Hippocampal formation (tissue), 2 donors: ENCODE measurements around the gene RAB38.

Experiments used
- DNase-seq, 2 donors: peaks; one replicate each; lab custom pipeline; 2025; lab: John Stamatoyannopoulos, UW

The RAB38 gene

DNA sequence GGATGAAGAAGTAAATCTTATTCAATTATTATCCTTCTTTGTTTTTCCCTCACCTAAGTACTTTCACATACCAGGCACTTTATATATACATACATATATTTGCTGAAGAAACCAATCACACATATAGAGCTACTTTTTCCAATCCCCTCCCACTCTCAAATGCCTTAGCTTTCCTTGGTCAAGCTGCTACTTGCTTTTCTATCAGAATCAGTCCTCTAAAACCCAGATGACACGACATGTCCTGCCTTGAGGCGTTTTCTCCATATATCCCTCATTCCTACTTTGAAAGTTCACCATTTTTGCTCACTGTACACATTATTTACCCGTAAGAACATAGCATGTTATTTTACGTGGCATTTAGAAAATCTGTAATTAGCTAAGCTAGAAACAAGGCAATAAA, 5.4 kb downstream of the RAB38 start:
- no peak for DNase-seq

DNA sequence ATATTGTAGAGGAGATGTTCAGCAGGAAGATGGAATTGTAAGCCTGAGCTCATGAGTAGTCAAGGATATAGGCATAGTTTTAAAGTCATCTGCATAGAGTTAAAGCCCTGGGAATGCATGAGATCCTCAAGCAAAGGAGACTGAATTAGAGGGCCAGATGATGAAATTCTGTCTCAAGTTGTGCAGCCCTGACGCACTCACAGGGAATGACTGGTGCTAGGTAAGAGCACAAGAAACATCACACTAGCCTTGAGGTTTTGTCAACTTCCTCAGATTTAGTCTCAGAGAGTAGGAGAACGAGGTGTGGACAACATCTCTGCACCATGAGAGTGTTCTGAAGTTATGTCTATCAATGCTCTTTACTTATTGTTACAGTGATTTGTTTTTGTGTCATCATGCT, 5.8 kb downstream of the RAB38 start:
- DNase-seq: no peak

DNA sequence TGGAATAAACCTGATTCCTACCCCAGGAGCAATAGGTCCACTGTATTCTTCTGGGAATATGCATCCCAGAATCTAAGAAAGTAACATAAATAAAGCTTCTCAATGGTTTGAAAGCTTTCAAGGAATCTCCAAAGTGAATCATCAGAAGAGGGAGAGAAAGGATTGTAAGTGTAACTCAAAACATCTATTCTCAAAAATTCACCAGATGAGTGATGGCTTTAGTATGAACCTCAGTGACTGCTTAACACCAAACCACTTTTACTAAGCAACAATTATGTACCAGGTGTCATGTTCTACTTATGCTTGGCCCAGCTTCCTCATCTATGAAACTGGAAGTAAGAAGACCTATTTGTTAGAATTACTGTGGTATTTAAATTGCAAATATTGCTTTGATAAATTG, 7.4 kb downstream of the RAB38 start:
- DNase-seq: no peak

DNA sequence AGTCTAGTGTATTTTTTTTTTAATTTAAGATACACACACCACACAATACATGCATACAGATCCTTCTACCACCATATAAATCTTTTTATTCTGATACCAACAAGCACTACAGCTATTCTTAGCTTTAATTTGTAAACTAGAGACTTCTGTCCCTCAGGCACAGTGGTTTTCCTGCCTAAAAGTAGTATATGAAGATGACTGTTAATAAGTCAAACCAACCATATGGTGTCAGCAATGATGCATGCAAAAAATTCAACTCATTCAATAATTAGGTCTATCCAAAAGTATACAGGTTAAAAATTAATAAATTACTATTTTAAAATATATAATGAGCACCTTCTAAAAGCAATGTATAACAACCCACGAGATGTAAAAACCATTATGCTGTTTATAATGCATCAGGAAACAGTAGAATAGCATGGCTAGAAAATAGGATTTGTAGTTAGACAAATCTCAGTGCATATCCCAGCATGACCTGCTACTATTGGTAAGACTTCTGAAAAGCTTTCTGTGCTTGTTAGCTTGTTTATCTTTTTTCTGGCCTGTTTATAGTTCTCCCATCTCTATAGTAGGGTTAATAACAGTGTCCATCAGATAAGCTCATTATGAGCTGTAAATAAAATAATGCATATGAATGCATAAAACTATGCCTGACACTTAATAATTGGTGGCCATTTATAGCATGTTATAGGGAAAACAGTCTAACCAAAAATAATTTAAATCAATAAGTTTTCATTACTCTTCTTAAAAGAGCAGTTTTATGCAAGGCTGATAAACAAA, 10.2 kb downstream of the RAB38 start:
- no peak for DNase-seq

DNA sequence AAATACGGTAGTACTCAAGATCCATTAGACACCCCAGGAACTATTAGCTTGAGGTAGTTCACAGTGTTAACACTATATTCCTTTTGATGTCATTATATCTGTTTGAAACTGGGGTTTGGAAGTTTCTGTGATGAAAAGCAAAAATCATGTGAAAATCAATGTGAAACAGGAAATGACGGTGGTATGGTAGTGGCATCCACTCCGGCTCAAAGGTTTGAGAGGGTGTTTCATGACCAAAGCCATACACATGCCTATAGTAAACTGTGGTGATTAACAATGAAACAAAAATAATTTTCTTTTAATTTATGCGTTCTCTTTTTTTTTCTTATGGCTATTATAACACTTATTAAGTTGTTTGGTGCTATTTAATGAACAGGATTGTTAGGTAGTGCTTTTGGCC, 10.9 kb downstream of the RAB38 start:
- DNase-seq: no peak

DNA sequence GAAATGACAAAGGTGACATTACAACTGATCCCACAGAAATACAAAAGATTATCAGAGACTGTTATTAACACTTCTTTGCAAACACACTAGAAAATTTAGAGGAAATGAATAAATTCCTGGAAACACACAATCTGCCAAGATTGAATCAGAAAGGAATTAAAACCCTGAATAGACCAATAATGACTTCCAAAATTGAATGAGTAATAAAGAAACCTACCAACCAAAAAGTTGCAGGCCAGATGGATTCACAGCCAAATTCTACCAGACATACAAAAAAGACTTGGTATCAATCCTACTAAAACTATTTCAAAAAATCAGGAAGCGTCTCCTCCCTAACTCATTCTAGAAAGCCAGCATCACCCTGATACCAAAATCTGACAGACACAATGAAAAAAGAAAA, 17.2 kb downstream of the RAB38 start:
- no peak for DNase-seq

GRCh38 chr11:88157370-88157769, 17.9 kb downstream of the RAB38 start:
- DNase-seq: no peak

DNA sequence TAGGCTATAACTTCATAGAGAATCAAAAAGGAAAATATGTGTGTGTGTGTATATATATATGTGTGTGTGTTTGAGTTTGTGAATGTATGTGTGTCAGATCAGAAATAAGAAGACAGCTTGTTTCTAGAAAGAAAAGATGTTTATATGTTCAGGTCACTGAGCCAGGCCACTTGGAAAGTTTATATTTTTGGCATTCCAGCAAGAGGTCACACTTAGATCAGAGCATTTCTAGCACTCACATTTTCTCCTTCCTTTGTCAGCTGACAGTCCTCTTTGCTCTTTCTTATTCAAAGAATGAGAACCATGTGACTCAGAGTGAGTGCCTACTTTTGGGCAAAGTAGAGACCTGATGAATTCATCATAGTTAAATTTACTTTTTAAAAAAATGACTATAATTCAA, 22.9 kb downstream of the RAB38 start:
- DNase-seq: no peak

- no peak for DNase-seq
Measured at GRCh38 chr11:88151709-88152265, 23.5 kb downstream of the RAB38 start.

DNA sequence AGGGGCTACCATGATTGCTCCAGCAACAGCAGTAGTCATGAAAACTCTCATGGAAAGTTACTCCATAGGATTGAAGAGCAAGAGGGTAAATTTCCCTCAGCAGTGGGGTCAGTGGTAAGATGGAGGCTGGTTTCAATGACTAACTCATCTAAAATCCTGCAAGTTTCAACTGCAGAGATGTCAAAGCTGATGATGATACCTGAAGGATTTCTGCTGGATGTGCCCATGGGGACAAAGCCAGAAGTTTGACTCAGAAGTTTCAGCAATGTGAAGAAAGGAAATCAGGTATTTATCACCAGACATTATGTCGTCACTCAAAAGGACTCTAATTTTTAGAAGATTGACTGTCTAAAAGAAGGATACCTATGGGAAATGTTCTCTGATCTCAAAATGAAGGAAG, 29.1 kb downstream of the RAB38 start:
- no peak for DNase-seq

DNA sequence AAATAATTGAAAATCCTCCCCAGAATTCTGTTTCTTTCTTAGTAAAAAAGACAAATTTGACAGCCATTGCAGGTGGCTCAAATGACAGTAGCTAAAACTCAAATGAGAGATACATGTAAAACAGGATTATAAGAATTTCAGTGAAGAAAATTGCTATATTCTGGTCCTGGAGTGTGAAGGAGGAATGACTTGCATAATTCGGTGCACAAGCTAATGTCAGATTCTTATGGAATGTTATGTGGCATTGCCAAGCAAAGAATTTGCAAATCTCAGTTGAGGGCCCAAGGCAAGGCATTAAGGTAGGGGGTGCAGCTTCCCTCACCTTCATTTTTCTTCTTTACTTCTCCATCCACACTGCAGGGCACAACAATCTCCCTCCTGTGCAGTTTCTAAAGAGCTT, 35.4 kb downstream of the RAB38 start:
- DNase-seq: no peak

- no peak for DNase-seq
Measured at GRCh38 chr11:88131764-88132470, 43.3 kb downstream of the RAB38 start.

DNA sequence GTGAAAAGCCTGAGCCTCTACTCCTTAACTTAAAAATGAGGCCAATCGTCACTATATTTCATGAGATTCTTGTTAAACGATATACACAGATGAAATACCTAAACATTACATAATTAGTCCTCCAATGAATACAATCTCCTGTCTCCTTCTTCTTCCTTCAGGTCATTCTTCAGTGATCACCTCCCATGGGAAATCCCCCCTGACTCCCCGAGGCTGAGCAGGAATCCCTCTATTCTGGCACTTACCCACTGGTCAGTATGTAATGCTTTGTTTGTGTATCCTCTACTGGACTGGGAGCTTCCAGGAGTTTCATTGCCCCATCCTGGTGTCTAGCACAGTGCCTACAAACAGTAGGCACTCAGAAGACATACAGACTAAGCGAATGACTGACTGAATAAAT, 52.3 kb downstream of the RAB38 start:
- DNase-seq: no peak

- no peak for DNase-seq
Measured at GRCh38 chr11:88119561-88119960, 55.7 kb downstream of the RAB38 start.

GRCh38 chr11:88117281-88117858, 57.9 kb downstream of the RAB38 start:
- no peak for DNase-seq

DNA sequence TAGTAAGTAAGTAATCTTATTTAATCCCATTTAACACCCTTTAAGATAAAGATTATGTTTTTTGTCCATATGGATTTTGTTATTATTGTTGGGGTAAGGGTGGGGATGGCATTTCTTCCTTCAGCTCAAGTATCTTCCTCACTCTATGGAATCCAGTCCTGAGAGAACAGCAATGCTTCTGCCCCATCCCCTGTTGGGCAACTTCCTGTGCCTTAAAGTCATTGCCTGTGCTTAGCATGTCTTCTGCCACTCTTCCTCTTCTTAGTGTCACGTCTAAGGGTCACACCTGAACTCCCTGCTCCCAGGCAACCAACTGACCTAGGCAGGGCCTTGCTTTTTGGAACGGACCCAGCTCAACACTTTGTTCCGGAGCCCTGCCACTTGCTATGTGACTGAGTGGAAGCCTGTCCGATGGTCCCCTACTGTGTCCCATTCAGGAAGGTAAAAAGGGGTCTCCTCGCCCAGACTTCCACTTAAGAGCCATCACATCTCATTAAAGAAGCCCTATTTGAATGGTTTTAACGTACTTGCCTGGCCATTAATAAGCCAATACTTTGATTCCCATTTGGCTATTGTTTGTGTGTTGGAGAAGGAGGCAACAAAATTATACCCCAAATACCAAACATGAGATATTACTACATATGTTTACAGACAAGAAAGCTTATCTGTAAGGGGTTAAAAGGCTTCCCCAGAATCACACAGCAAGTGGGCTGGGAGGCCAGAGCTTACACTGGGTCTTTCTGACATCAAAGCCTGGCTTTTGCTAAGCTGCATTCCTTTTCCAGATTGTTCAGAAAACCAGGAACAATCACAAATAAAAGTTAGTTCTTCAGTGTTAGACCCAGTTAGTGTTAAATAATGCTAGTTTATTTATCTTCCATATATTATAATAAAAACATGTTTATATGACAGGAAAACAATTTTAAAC, 59.2 kb downstream of the RAB38 start:
- no peak for DNase-seq

DNA sequence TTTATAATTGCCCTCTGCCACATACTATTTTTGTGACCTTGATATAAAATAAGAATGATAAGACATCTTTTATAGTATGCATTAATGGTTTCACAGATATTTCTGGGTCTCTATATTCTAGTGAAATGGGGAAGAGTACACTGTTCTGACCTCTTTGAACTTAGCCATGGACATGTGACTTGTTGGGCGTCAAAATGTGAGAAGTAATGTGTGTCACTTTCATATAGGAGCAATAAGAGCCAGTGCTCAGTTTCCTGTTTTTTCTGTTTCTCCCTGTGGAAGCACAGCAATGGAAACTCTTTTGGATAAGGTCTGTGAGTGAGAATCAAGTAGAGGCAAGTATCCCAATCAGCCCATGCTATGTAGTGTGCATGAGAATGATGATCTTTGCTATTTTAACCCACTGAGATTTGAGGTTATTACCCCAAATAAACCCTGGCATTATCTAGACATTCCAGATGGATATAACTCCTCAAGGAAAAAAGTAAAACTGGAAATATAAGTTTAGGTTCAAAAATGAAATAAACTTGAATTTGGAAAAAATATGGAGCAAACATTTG, 60.7 kb downstream of the RAB38 start:
- no peak for DNase-seq

DNA sequence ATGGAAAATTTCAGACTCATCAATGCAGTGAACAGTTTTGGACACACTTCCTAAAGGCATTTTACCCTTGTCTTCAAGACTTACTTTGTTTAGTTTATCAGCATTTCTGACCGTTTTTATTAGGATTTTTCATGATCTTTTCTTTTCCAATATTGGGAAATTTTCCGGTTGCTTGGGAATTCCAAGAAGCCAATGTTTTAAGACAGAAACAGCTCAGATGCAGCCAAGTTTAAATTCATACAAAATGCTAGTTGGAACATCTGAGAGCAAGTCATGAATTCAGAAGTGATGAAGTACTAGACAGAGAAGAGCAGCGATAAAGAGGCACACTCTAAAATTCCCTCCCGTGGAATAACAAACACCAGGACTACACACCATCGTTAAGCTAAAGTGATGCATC, 68.6 kb downstream of the RAB38 start:
- DNase-seq: no peak

- DNase-seq: no peak
Measured at GRCh38 chr11:88105951-88106350, 69.3 kb downstream of the RAB38 start.

GRCh38 chr11:88105526-88105925, 69.7 kb downstream of the RAB38 start:
- DNase-seq: no peak

GRCh38 chr11:88104408-88104807, 70.8 kb downstream of the RAB38 start:
- DNase-seq: no peak
